T-helper 1 cell (primary cell): Measurements from ENCODE around the gene TNIK.

ENCODE experiments used
- DNase-seq, 5 donors: peaks; one replicate each; pipeline ENCODE4 v3.0.0-alpha.2; 2012 to 2020

TNIK gene

GRCh38 chr3:171059978-171060377, 400.2 kb downstream of the TNIK start:
- DNase-seq, result no peak

GRCh38 chr3:171058873-171059603, 401.2 kb downstream of the TNIK start:
- no peak for DNase-seq

GRCh38 chr3:171058058-171058457, 402.1 kb downstream of the TNIK start:
- DNase-seq, result no peak

GRCh38 chr3:171057072-171057471, 403.1 kb downstream of the TNIK start:
- DNase-seq, result no peak

- no peak for DNase-seq
Measured at GRCh38 chr3:171056528-171056927, 403.7 kb downstream of the TNIK start.

- no peak for DNase-seq
Measured at GRCh38 chr3:171055336-171056178, 404.6 kb downstream of the TNIK start.

DNA sequence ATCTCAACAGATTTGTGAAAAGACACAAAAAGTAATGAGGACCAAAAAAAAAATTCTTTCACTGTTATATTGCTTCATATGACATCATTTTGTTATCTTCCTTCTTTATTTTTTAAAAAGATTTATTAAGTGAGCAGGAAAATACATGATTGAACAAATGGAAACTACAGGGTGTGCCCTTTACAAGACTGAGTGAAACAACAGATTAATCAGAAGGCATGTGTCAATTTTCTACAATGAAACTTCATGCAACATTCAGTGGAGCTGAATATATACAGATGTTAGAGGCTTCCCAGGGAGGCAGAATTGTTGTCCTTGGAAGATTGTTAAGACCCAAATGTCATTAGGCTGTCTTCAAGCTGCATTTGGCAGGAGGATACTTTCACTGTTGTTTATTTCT, 405.3 kb downstream of the TNIK start:
- DNase-seq, result no peak

GRCh38 chr3:171054231-171054630, 406.0 kb downstream of the TNIK start:
- no peak for DNase-seq

DNA sequence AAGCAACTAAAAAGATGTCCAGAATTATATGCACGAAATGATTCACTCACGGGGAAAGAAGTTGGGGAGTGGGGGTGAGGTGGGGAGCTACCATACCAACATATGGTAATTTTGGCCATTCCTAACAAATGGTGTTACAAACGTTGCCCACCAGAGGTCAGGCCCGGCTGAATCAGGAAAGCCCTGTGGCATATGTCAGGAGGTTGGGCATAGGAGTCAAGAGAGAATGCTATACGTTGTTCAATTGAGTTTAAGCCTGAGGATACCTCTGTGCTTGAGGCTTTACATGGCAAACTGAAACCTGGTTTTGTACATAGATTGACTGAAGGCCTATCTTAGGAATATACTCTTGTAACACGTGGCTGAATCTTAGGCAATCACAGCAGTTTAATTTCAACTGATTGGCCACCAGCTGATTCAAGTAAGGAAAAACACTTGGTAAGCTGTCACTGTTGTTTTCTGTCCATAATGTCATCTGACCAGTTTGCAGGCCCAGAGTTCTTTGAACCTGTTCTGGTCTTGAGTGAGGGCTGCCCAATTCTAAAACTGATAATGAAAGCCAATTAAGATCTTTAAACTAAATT, 410.3 kb downstream of the TNIK start:
- peak in 3 of 5 donors; percentile 8 to 41 (median 34) for DNase-seq

- DNase-seq, result no peak
Measured at GRCh38 chr3:171046760-171047159, 413.4 kb downstream of the TNIK start.

GRCh38 chr3:171044835-171045793, 415.1 kb downstream of the TNIK start:
- no peak for DNase-seq

DNA sequence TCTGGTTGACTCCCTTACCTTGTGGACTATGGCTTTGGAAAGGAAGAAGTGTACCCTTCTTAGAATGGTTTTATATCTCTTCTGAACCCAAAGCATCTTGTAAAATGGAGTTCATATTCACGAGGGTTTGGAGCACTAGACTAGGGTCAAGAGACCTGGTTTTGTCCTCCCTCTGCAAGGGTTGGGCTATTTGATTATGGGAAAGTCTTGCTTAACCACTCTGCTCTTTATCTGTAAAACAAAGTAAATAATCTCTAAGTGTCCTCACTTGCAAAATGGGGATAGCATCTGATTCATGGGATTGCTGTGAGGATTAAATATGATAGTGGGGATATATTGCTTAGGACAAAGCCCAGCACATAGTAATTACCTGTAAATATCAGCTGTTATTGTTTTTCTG, 415.8 kb downstream of the TNIK start:
- no peak for DNase-seq

- DNase-seq, result no peak
Measured at GRCh38 chr3:171039674-171040073, 420.5 kb downstream of the TNIK start.

DNA sequence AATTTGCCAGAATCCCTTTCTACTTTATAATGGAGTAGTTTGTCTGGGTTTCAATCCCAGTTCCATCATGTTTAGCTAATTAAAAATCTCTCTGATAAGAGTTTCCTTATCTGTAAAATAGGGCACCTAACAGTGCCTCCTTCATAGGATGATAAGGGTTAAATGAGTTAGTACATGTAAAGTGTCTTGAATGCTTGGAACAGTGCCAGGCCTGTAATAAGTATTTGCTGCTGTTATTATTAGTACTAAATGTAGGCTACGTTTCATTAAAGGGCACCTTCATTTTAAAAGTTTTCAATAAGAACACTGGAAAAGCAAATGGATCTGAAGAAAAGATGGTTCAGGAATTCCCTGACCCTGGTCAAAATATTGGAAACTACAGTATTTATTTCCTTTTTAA, 421.9 kb downstream of the TNIK start:
- no peak for DNase-seq

DNA sequence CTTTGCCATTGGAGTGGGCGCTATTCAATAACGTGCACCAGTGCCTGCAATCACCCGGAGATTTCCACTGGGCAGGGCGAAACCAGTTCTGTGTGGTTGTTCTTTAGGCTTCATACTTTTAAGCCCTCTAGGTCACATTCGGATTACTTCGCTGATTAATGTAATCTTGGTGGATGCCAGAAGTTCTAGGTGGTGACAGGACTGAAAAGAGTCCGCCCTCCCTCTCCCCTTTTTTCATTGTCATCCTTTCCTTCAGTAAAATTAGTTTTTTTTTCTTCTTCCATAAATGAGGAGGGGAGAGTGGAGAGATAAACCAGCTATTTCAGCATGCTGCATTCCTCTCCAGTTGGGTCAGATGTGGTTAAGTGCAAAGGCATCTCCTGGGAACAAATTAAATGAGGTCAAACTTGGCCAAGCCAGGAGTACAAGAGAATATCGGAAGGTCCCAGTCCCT, 431.4 kb downstream of the TNIK start:
- no peak for DNase-seq

DNA sequence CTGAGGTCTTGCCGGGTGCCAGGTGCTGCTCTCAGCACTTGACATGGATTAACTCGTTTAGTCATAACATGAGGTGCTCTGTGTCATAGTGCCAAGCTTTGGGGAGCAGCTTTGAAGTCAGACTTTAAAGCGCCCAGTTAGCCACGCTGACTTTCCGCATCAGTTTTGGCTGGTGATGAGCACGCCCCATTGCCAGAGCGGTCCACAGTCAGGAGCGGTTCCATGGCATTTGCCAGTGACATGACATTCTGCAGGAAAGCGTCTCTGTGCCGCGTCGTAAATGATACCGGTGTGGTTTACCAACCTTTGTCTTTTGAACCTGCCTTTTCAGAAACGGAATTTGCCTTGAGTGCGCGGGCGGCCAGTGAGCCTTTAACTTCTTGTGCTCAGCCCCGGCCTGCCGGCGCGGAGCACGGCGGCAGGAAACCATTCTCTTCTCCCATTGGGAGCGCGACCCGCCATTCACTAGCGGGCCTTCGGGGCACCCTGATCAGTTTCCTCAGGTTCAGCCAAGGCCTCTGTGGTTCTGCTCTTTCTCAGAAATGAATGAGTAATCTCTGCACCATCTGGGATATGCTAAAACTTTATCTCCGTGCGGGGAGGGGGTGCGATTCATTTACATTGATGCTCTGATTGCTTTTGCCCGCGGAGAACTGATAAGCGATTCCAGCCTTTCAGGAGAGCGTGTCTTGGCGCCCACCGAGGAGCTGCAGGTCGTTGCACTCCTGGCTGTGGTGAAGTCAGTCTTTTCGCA, 432.0 kb downstream of the TNIK start:
- peak in 1 of 5 donors; percentile 71 for DNase-seq

GRCh38 chr3:171026597-171027293, 433.5 kb downstream of the TNIK start, which contains the start of gene SLC2A2:
SLC2A2 (minus strand) TSS chr3:171026720; CDS start chr3:171026670, 50 bp downstream.
- no peak for DNase-seq

DNA sequence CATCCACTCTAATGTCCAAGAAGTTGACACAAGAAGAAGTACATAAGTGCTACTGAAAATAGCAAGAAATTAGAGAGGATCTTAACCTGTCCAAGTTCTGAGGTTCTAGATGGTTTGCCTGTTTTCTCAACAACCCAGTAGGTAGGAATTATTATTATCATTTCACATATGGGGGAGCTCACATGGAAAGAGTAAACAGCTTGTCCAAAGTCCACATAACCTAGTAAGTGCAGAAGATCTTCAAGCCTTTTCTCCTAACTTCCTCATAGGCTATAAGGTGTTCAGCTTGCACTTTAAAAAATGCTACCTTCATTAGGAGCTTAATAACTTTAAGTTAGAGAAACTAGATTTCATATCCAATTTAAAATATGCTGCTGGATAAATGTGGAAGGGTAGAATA, 436.6 kb downstream of the TNIK start:
- DNase-seq, result no peak

GRCh38 chr3:171021377-171021776, 438.8 kb downstream of the TNIK start:
- DNase-seq, result no peak

- no peak for DNase-seq
Measured at GRCh38 chr3:171018156-171018935, 441.9 kb downstream of the TNIK start.
